Measurements from ENCODE around the gene STX12. TPM values are rescaled to one million over a fixed set of nuclear protein-coding genes. Genes with fewer than 3 reads are reported as not detected.
"Not testable (repeated sequence)": the region's sequence is repeated elsewhere in the genome, so short reads cannot be mapped to it uniquely, and the experiment has no call there.

Gene STX12
- total RNA-seq, 4 donors from 2014 or later, result 58.7 to 115 (median 69.8) TPM

DNA sequence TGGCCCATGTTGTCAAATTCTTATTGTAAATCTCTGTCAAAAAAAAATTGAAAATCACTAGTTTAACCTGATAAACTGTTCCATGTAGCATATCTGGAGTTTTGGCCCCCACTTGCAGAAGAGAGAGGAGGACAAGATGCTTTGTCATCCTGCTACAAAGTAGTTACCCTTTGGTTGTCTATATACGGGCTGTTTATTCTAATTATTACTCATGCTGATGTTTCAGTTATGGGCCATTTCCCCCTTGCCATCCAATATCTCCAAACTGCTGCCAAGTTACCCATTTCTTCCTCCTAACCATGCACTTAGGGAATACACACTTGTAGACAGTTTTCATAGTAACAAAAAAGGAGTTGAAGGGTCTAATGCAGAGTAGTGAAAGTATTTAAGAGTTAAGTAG, 22.6 kb downstream of the STX12 start:
- TF ChIP-seq, protein P1, sequence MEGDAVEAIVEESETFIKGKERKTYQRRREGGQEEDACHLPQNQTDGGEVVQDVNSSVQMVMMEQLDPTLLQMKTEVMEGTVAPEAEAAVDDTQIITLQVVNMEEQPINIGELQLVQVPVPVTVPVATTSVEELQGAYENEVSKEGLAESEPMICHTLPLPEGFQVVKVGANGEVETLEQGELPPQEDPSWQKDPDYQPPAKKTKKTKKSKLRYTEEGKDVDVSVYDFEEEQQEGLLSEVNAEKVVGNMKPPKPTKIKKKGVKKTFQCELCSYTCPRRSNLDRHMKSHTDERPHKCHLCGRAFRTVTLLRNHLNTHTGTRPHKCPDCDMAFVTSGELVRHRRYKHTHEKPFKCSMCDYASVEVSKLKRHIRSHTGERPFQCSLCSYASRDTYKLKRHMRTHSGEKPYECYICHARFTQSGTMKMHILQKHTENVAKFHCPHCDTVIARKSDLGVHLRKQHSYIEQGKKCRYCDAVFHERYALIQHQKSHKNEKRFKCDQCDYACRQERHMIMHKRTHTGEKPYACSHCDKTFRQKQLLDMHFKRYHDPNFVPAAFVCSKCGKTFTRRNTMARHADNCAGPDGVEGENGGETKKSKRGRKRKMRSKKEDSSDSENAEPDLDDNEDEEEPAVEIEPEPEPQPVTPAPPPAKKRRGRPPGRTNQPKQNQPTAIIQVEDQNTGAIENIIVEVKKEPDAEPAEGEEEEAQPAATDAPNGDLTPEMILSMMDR (IDR thresholded peaks at IDR 0.05), result no peak
- no peak for TF ChIP-seq POLR2A (IDR thresholded peaks at IDR 0.05)
- intact Hi-C loops (cut with DNase I; ENCODE audit: low total_unique reads), result no loop called here
- no peak overlapping the region for H3K4me3 ChIP-seq (ENCODE audit: low read depth, poor library complexity, severe bottlenecking)
- 73% methylated on average over 1 of the region's 1 CpG for WGBS, 2 donors
- DNase-seq (ENCODE audit: low spot score in 2 of 2), result no peak

DNA sequence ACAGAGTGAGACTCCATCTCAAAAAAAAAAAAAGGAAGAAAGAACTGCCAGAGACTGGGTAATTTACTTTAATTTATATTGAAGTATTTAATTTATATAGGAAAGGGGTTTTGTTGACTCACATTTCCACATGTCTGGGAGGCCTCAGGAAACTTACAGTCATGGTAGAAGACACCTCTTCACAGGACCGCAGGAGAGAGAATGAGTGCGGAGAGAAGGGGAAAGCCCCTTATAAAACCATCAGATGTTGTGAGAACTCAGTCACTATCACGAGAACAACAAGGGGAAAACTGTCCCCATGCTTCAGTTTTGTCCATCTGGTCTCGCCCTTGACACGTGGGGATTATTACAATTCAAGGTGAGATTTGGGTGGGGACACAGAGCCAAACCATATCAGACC, 31.8 kb downstream of the STX12 start:
- intact Hi-C loops (cut with DNase I; ENCODE audit: low total_unique reads), result no loop called here
- no peak for DNase-seq (ENCODE audit: low spot score in 2 of 2)
- 90 to 93% methylated on average over 5 of the region's 5 CpGs for WGBS, 2 donors
- H3K4me3 ChIP-seq (ENCODE audit: low read depth, poor library complexity, severe bottlenecking), result no peak overlapping the region
- TF ChIP-seq, protein P1 (IDR thresholded peaks at IDR 0.05), result no peak
- no peak for TF ChIP-seq POLR2A (IDR thresholded peaks at IDR 0.05)

DNA sequence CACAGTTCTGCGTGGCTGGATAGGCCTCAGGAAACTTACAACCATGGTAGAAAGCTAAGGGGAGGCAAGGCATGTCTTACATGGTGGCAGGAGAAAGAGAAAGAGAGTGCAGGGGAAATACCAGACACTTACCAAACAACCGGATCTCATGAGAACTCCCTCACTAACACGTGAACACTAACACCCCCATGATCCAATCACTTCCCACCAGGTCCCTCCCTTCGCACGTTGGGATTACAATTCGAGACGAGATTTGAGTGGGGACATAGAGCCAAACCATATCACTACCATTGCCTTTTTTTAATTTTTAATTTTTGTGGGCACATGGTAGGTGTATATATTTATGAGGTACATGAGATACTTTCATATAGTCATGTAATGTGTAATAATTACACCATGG, 33.7 kb downstream of the STX12 start:
- H3K4me3 ChIP-seq (ENCODE audit: low read depth, poor library complexity, severe bottlenecking), result no peak overlapping the region
- intact Hi-C loops (cut with DNase I; ENCODE audit: low total_unique reads), result no loop called here
- no peak for DNase-seq (ENCODE audit: low spot score in 2 of 2)
- WGBS, 2 donors, result 93% methylated on average over 7 of the region's 7 CpGs
- TF ChIP-seq, protein P1 (IDR thresholded peaks at IDR 0.05), result no peak
- TF ChIP-seq POLR2A (IDR thresholded peaks at IDR 0.05), result no peak

DNA sequence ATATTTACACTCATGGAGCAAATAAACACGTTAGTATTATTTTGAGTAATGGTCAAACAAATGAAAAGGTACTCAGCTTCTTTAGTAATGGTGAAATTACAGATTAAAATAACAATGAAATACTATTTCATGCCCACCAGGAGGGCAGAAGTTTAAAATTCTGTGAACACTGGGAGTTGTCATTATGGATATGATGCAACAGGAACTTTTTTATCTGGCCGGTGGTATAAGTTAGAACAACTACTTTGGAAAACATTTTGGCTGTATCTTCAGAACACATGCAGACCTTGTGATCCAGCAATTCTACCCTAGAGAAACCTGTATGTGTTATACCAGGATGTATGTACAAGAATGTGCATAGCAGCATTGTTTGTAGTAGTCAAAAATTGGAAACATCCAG, 34.4 kb downstream of the STX12 start:
- WGBS, 2 donors, result 72 to 75% methylated on average over 2 of the region's 2 CpGs
- no peak overlapping the region for H3K4me3 ChIP-seq (ENCODE audit: low read depth, poor library complexity, severe bottlenecking)
- TF ChIP-seq, protein P1 (IDR thresholded peaks at IDR 0.05), result no peak
- TF ChIP-seq POLR2A (IDR thresholded peaks at IDR 0.05), result no peak
- intact Hi-C loops (cut with DNase I; ENCODE audit: low total_unique reads), result no loop called here
- no peak for DNase-seq (ENCODE audit: low spot score in 2 of 2)

DNA sequence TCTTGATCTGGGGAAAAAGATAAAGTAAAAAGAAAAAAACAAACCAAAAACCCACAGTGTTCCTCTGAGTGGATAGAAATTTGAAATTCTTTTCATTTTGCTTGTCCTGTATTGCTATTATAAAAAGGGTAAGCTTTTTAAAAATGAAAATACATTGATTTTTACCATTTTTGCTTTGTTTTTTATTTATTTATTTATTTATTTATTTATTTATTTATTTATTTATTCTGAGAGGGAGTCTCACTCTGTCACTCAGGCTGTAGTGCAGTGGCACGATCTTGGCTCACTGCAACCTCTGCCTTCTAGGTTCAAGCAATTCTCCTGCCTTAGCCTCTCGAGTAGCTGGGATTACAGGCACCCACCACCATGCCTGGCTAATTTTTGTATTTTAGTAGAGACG, 35.1 kb downstream of the STX12 start:
- WGBS, 2 donors, result 99 to 100% methylated on average over 3 of the region's 3 CpGs
- intact Hi-C loops (cut with DNase I; ENCODE audit: low total_unique reads); H3K4me3 ChIP-seq (ENCODE audit: low read depth, poor library complexity, severe bottlenecking); DNase-seq (ENCODE audit: low spot score in 2 of 2): not testable (repeated sequence)

DNA sequence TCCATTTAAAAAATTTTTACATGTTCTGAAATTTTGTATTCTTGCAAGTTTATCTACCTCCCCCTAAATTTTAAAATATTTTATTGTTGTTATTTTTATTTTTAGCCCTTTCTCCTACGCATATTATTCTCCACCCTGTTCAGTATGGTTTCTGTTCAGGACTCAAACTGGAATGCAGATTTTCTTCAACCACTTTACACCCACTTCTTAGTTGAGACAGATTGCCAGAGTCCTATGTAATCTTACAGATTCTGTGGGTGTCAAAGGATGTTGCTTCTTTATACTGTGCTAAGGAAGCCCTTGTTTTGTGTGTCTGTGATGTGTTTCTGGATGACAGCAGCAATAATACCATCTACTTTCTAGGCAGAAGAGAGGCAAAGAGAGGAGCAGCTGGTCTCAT, 36.9 kb downstream of the STX12 start:
- 92 to 94% methylated on average over 1 of the region's 1 CpG for WGBS, 2 donors
- no peak for TF ChIP-seq POLR2A (IDR thresholded peaks at IDR 0.05)
- TF ChIP-seq, protein P1 (IDR thresholded peaks at IDR 0.05), result no peak
- intact Hi-C loops (cut with DNase I; ENCODE audit: low total_unique reads), result no loop called here
- no peak overlapping the region for H3K4me3 ChIP-seq (ENCODE audit: low read depth, poor library complexity, severe bottlenecking)
- no peak for DNase-seq (ENCODE audit: low spot score in 2 of 2)

Data from lower leg skin (tissue), 4 donors.